ENCODE results near the gene PRSS21. TPM values are rescaled to one million over a fixed set of nuclear protein-coding genes. Genes with fewer than 3 reads are reported as not detected.

Gene PRSS21
- total and polyA plus RNA-seq, 10 of the 15 experiments (the other 5 are each of a cell fraction or from before 2014, with no cell fraction given): 5.3 to 73.4 (median 40.1) TPM; not detected in 1

DNA sequence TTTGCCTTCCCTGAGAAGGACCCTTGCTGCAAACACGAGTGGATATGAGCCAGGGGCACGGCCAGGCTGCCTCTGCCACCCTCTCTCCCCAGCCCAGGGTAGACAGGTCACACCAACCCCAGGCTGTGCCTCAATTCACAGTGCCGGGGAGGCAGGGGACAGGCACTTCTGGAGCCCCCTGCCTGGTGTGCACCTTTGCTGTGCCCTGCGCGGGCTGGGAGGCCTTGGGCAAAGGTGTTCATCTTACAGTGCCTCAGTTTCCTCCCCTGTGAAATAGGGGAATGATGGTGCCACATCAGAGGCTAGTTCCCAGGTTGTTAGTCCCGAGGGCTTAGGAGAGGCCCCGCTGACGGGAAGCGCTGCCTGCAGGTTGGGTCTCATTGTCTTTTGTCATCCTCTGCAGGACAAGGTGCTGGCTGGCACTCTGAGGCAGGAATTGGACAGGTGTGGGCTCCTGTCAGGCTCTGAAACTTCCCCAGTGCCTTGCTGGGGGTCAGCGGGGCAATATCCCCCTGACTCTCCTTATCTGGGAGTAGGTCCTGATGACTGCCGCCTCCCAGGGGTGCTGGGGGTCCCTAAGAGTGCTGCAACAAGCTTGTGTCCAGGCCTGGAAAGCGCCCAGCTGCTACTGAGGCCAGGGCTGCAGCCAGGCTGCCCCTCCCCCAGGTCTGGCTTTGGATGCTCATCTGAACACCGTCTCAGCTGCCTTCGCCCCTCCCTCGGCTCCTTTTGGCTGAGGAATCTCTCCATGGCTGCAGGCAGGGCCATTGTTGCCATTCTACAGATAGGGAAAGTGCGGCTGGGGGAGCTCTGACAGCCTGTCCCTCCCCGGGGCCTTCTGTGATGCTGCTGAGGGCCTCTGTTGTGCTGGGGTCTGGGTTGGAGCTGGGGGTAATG lies 3.1 kb downstream of the PRSS21 start:
- H3K4me3 ChIP-seq: no peak overlapping the region
- CTCF ChIA-PET: no interaction called here
- no peaks in the 10 kb centered on the region for H3K36me3 ChIP-seq (ENCODE audit: control insufficient read depth in 2 of 2, insufficient read depth in 2 of 2, low read length in 1 of 2)
- peaks cover 0 to 1% of the 10 kb centered on the region in 2 experiments; a peak in 1 of 4 replicates for H3K27me3 ChIP-seq (replicated peaks in 1 of 2; ENCODE audit: control insufficient read depth in 2 of 2, insufficient read depth in 2 of 2, low read length in 1 of 2)
- H2AFZ ChIP-seq (ENCODE audit: control insufficient read depth, low read depth, low read length): no peak overlapping the region
- no peak for TF ChIP-seq RAD21 (IDR thresholded peaks at IDR 0.05; ENCODE audit: insufficient read depth, low read depth, low read length)
- no peak for TF ChIP-seq MEF2A (IDR thresholded peaks at IDR 0.05; ENCODE audit: insufficient read depth, low read depth, low read length)
- TF ChIP-seq ESRRA (IDR thresholded peaks at IDR 0.05; ENCODE audit: low read length): no peak
- TF ChIP-seq TCF7 (IDR thresholded peaks at IDR 0.05; ENCODE audit: borderline replicate concordance): no peak
- no peak for TF ChIP-seq IKZF1 (conservative IDR thresholded peaks at IDR 0.05)
- TF ChIP-seq CREB1 (IDR thresholded peaks at IDR 0.05; ENCODE audit: low read depth): no peak
- TF ChIP-seq SREBF1 (IDR thresholded peaks at IDR 0.05; ENCODE audit: low read length): no peak
- no peak for TF ChIP-seq BACH1 (IDR thresholded peaks at IDR 0.05; ENCODE audit: borderline replicate concordance)
- no peak for TF ChIP-seq PAX8 (IDR thresholded peaks at IDR 0.05)
- no peak for TF ChIP-seq FOXM1 (IDR thresholded peaks at IDR 0.05; ENCODE audit: low read depth, low read length)
- TF ChIP-seq TARDBP (IDR thresholded peaks at IDR 0.05; ENCODE audit: borderline replicate concordance): no peak
- TF ChIP-seq, protein P1, sequence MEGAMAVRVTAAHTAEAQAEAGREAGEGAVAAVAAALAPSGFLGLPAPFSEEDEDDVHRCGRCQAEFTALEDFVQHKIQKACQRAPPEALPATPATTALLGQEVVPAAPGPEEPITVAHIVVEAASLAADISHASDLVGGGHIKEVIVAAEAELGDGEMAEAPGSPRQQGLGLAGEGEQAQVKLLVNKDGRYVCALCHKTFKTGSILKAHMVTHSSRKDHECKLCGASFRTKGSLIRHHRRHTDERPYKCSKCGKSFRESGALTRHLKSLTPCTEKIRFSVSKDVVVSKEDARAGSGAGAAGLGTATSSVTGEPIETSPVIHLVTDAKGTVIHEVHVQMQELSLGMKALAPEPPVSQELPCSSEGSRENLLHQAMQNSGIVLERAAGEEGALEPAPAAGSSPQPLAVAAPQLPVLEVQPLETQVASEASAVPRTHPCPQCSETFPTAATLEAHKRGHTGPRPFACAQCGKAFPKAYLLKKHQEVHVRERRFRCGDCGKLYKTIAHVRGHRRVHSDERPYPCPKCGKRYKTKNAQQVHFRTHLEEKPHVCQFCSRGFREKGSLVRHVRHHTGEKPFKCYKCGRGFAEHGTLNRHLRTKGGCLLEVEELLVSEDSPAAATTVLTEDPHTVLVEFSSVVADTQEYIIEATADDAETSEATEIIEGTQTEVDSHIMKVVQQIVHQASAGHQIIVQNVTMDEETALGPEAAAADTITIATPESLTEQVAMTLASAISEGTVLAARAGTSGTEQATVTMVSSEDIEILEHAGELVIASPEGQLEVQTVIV (IDR thresholded peaks at IDR 0.05; ENCODE audit: borderline replicate concordance, partially characterized antibody): no peak
- TF ChIP-seq ZSCAN29 (IDR thresholded peaks at IDR 0.05): no peak
- no peak for TF ChIP-seq POLR2AphosphoS2 (IDR thresholded peaks at IDR 0.05; ENCODE audit: low read depth, low read length)
- H3K4me1 ChIP-seq (ENCODE audit: control insufficient read depth, insufficient read depth, low read length): no peaks in the 10 kb centered on the region
- H3K9me3 ChIP-seq (replicated peaks; ENCODE audit: control insufficient read depth, insufficient read depth, low read length): no peaks in the 10 kb centered on the region
- ATAC-seq (no peak), DNase-seq (ENCODE audit: low read depth, low spot score) (no peak), FAIRE-seq (no peak)
- H3K79me2 ChIP-seq (ENCODE audit: control insufficient read depth, insufficient read depth, low read length): peaks cover 7% of the 10 kb centered on the region
- 62% methylated on average over 16 of the region's 17 CpGs for WGBS (ENCODE audit: insufficient coverage, insufficient replicate concordance, low lambda C conversion rate, missing lambda C conversion rate)
- RAD21 ChIA-PET (ENCODE audit: unreplicated experiment): no interaction called here
- no peaks in the 10 kb centered on the region for H4K20me1 ChIP-seq (ENCODE audit: control insufficient read depth, insufficient read depth)
- POLR2A ChIA-PET: no interaction called here
- SMC1A ChIA-PET (ENCODE audit: uncharacterized antibody, unreplicated experiment): no interaction called here
- intact Hi-C loops (cut with micrococcal nuclease; ENCODE audit: unreplicated experiment): no loop called here
- no TSS peak for BruUV-seq (replicated peaks)
- H3K4me2 ChIP-seq (ENCODE audit: control insufficient read depth, insufficient read depth): no peak overlapping the region
- no peak overlapping the region for H3K27ac ChIP-seq (ENCODE audit: control insufficient read depth, insufficient read depth)
- no peak overlapping the region for H3K9ac ChIP-seq (ENCODE audit: control insufficient read depth, insufficient read depth, low read length)
- in situ Hi-C loops (cut with MboI): no loop called here

All from GM12878 (cell line).